WERI-Rb-1 (cell line): Measurements from ENCODE around the gene EVA1A.

Experiments used
- DNase-seq: peaks from one replicate; pipeline ENCODE4 v3.0.0-alpha.2; 2020
- H3K27ac ChIP-seq: fragments of 250-450 bp; sonication (Bioruptor Pico); 2 replicates; pipeline ENCODE4 v1.5.1; 2020; ENCODE audit warnings: mild to moderate bottlenecking, moderate library complexity
- H3K27me3 ChIP-seq: fragments of 250-450 bp; sonication (Bioruptor Pico); 2 replicates; pipeline ENCODE4 v1.5.1; 2021; ENCODE audit warnings: mild to moderate bottlenecking, low read depth, moderate library complexity; ENCODE audit not compliant: insufficient read depth, severe bottlenecking
- H3K36me3 ChIP-seq: fragments of 250-450 bp; sonication (Bioruptor Pico); 2 replicates; pipeline ENCODE4 v1.5.1; 2020; ENCODE audit warnings: mild to moderate bottlenecking, moderate library complexity
- H3K4me3 ChIP-seq: 2 replicates; pipeline ENCODE4 v1.5.1; 2011; ENCODE audit warnings: low read depth, mild to moderate bottlenecking, control low read depth, low read length
- H3K9me3 ChIP-seq: fragments of 250-450 bp; sonication (Bioruptor Pico); 2 replicates; pipeline ENCODE4 v1.5.1; 2021; ENCODE audit warnings: mild to moderate bottlenecking, moderate library complexity; ENCODE audit not compliant: severe bottlenecking
- TF ChIP-seq, protein P1 (sequence below): IDR thresholded peaks from 2 replicates; pipeline ENCODE4 v1.5.1; 2011; ENCODE audit warnings: low read depth, mild to moderate bottlenecking, control low read depth, inconsistent platforms, low read length

Gene EVA1A

GRCh38 chr2:75456111-75456510 is 104.6 kb downstream of the EVA1A start:
- H3K4me3 ChIP-seq: no peak overlapping the region
- TF ChIP-seq, protein P1, sequence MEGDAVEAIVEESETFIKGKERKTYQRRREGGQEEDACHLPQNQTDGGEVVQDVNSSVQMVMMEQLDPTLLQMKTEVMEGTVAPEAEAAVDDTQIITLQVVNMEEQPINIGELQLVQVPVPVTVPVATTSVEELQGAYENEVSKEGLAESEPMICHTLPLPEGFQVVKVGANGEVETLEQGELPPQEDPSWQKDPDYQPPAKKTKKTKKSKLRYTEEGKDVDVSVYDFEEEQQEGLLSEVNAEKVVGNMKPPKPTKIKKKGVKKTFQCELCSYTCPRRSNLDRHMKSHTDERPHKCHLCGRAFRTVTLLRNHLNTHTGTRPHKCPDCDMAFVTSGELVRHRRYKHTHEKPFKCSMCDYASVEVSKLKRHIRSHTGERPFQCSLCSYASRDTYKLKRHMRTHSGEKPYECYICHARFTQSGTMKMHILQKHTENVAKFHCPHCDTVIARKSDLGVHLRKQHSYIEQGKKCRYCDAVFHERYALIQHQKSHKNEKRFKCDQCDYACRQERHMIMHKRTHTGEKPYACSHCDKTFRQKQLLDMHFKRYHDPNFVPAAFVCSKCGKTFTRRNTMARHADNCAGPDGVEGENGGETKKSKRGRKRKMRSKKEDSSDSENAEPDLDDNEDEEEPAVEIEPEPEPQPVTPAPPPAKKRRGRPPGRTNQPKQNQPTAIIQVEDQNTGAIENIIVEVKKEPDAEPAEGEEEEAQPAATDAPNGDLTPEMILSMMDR: no peak

GRCh38 chr2:75454241-75454620 is 106.5 kb downstream of the EVA1A start:
- Histone ChIP-seq H3K9me3 (no peaks in the 10 kb centered on the region), H3K27ac (no peak overlapping the region), H3K4me3 (no peak overlapping the region), H3K36me3 (no peaks in the 10 kb centered on the region), H3K27me3 (peaks cover 59% of the 10 kb centered on the region)
- no peak for DNase-seq
- TF ChIP-seq, protein P1: no peak

More at GRCh38 chr2:75456111-75456510, 104.6 kb downstream of the EVA1A start:
- DNase-seq: no peak
- Histone ChIP-seq H3K9me3 (peaks cover 3% of the 10 kb centered on the region), H3K36me3 (no peaks in the 10 kb centered on the region), H3K27ac (no peak overlapping the region), H3K27me3 (peaks cover 59% of the 10 kb centered on the region)

DNA sequence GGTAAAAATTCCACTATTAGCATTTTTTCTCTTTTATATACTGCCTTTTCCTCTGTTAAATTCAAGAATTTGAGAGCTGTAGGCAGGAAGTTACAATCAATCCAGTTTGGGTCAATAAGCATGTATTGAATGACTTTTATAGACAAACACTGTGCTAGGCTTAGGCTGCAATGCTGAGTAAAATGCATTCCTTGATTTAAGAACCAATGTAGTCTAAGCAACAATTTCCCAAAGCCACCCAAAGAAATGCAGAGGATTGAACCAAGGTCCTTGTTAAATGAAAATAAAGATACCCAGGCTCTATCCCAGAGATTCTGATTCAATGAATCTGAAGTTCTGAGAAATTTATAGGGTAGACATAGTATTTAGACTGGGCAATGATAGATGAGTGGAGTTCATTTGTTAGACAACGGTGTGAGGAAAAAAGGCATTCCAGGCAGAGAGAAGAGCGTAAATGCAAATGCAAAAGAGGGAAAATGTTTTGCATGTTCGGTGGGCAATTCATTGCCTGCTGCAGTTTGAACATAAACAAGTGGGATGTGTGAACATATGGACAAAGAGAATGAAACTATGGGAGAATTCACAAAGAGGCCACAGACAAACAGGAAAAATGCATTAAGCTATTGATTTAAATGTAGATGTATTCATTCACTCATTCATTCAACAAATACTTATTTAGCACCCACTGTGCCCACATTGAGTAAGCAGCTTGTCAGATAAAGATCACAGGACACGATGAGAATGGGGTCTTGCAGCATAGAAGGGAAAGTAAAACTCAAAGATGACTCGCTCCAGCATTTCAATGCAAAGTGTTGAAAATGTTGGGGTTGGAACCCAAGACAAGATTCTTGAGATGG is 107.1 kb downstream of the EVA1A start:
- no peak overlapping the region for H3K4me3 ChIP-seq
- TF ChIP-seq, protein P1: no peak
- no peaks in the 10 kb centered on the region for H3K9me3 ChIP-seq
- H3K27ac ChIP-seq: no peak overlapping the region
- peaks cover 55% of the 10 kb centered on the region for H3K27me3 ChIP-seq
- DNase-seq: no peak
- H3K36me3 ChIP-seq: no peaks in the 10 kb centered on the region

- Histone ChIP-seq H3K36me3 (no peaks in the 10 kb centered on the region), H3K4me3 (no peak overlapping the region), H3K27ac (no peak overlapping the region), H3K27me3 (peaks cover 53% of the 10 kb centered on the region), H3K9me3 (no peaks in the 10 kb centered on the region)
- TF ChIP-seq, protein P1: no peak
- no peak for DNase-seq
These were observed 110.7 kb downstream of the EVA1A start for GRCh38 chr2:75450068-75450467.

DNA sequence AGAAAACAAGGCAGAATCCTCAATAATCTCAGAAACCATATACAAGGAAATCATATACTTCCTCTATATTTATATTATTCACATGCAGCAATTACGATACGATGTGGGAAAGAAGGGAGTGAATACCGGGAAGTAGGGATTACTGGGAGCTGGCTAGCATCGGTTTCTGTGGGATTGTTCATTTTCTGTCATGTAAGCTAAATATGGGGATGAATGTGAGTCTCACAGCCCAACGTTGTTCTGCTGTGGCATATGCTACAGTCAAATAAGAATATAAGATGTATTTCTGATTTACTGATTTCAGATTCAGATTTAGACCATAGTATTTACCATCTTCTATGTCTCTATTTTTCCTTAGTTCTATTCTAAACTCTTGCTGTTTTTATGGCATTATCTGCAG is 113.6 kb downstream of the EVA1A start:
- DNase-seq: no peak

More for the DNA sequence above, 113.6 kb downstream of the EVA1A start:
- no peak overlapping the region for H3K27ac ChIP-seq
- no peaks in the 10 kb centered on the region for H3K9me3 ChIP-seq
- TF ChIP-seq, protein P1: no peak
- no peak overlapping the region for H3K4me3 ChIP-seq
- peaks cover 54% of the 10 kb centered on the region for H3K27me3 ChIP-seq
- H3K36me3 ChIP-seq: no peaks in the 10 kb centered on the region
